Osteoblast (primary cell): ENCODE data around the gene ASMTL. TPM values are rescaled to one million over a fixed set of nuclear protein-coding genes. Genes with fewer than 3 reads are reported as not detected.

Source experiments
- DNase-seq: peaks from one replicate; pipeline ENCODE4 v3.0.0; 2011; ENCODE audit warnings: low spot score, mixed read lengths; ENCODE audit not compliant: insufficient read length; ENCODE audit errors: missing footprints
- H2AFZ ChIP-seq: 2 replicates; pipeline ENCODE4 v1.6.0; 2011; ENCODE audit warnings: mild to moderate bottlenecking, low read length
- H3K27ac ChIP-seq: 2 replicates; pipeline ENCODE4 v1.5.1; 2011; ENCODE audit warnings: mild to moderate bottlenecking, low read depth, low read length, moderate library complexity
- H3K27me3 ChIP-seq: 2 replicates; pipeline ENCODE4 v1.6.0; 2012; ENCODE audit warnings: mild to moderate bottlenecking, control low read depth, inconsistent platforms, low read length, moderate library complexity; ENCODE audit not compliant: insufficient read depth
- H3K36me3 ChIP-seq: 2 replicates; pipeline ENCODE4 v1.5.1; 2011; ENCODE audit warnings: mild to moderate bottlenecking, low read length, control low read depth, moderate library complexity; ENCODE audit not compliant: insufficient read depth
- H3K4me1 ChIP-seq: 2 replicates; pipeline ENCODE4 v1.5.1; 2011; ENCODE audit warnings: mild to moderate bottlenecking, low read length, control low read depth, moderate library complexity; ENCODE audit not compliant: insufficient read depth
- H3K4me2 ChIP-seq: 2 replicates; pipeline ENCODE4 v1.6.0; 2011; ENCODE audit warnings: mild to moderate bottlenecking, low read length; ENCODE audit not compliant: insufficient read depth
- H3K4me3 ChIP-seq: fragments of 200-600 bp; sonication (generic); 3 replicates; pipeline ENCODE4 v1.5.1; 2012; ENCODE audit warnings: mild to moderate bottlenecking, low read length, inconsistent platforms; ENCODE audit not compliant: insufficient read depth
- H3K79me2 ChIP-seq: 2 replicates; pipeline ENCODE4 v1.6.0; 2012; ENCODE audit warnings: mild to moderate bottlenecking, low read length, control low read depth, inconsistent platforms; ENCODE audit not compliant: insufficient read depth
- H3K9me3 ChIP-seq: 2 replicates; pipeline ENCODE4 v1.5.1; 2011; ENCODE audit warnings: low read depth, low read length, control low read depth
- H4K20me1 ChIP-seq: 2 replicates; pipeline ENCODE4 v1.6.0; 2012; ENCODE audit warnings: mild to moderate bottlenecking, low read length, control low read depth; ENCODE audit not compliant: insufficient read depth
- total RNA-seq: library from RNA; depleted of rRNA; stranded (reverse); fragments of >200 nt; gene quantifications from 2 replicates; pipeline ENCODE4 v1.2.3, GENCODE V29; 2012
- TF ChIP-seq, protein P1 (sequence below): IDR thresholded peaks from 2 replicates; pipeline ENCODE4 v1.5.1; 2011; ENCODE audit warnings: mild to moderate bottlenecking, low read depth, low read length, moderate library complexity; ENCODE audit errors: extremely low read depth

The ASMTL gene
- total RNA-seq, 1 donor = 24.6 TPM

DNA sequence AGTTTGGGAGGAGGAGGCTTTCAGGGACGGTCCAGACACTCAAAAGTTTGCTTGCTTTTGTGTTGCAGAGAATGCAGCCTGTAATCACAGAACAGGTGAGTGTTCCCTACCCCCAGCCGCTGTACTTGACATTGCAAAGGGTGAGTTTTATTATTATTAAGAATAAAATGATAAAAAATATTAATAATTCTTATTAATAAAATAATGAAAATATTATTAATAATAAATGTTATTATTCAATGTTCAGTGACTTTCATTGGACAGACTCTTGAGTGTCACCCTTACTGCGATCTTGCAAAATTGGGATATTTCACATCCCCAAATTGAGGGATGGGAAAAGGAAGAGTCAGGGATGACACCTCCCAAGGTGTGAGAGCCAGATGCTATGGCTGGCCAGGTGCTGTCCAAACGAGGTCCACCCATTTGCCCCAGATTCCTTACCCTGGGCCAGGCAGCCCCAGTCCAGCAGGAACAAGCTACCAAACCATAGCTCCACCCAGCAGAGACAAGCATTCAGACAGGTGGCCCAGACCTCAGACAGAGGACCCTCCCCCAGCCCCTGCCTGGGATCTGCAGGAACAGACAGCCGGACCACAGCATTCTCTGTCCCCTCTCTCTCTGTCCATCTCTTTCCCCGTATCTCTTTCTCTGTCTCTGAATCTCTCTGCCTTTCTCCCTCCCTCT lies 93.8 kb downstream of the ASMTL start:
- Histone ChIP-seq H3K4me3 (no peak overlapping the region), H3K79me2 (no peaks in the 10 kb centered on the region), H4K20me1 (no peaks in the 10 kb centered on the region), H3K9me3 (no peaks in the 10 kb centered on the region), H3K27me3 (no peaks in the 10 kb centered on the region), H2AFZ (no peak overlapping the region), H3K4me1 (no peaks in the 10 kb centered on the region), H3K36me3 (no peaks in the 10 kb centered on the region), H3K4me2 (no peak overlapping the region), H3K27ac (no peak overlapping the region)
- DNase-seq = no peak
- TF ChIP-seq, protein P1, sequence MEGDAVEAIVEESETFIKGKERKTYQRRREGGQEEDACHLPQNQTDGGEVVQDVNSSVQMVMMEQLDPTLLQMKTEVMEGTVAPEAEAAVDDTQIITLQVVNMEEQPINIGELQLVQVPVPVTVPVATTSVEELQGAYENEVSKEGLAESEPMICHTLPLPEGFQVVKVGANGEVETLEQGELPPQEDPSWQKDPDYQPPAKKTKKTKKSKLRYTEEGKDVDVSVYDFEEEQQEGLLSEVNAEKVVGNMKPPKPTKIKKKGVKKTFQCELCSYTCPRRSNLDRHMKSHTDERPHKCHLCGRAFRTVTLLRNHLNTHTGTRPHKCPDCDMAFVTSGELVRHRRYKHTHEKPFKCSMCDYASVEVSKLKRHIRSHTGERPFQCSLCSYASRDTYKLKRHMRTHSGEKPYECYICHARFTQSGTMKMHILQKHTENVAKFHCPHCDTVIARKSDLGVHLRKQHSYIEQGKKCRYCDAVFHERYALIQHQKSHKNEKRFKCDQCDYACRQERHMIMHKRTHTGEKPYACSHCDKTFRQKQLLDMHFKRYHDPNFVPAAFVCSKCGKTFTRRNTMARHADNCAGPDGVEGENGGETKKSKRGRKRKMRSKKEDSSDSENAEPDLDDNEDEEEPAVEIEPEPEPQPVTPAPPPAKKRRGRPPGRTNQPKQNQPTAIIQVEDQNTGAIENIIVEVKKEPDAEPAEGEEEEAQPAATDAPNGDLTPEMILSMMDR = no peak

GRCh38 chrX:1357993-1358392 lies 94.7 kb downstream of the ASMTL start:
- DNase-seq = no peak
- Histone ChIP-seq H3K9me3 (no peaks in the 10 kb centered on the region), H3K27me3 (no peaks in the 10 kb centered on the region), H3K36me3 (no peaks in the 10 kb centered on the region), H3K27ac (no peak overlapping the region), H3K4me3 (no peak overlapping the region), H3K4me1 (no peaks in the 10 kb centered on the region), H3K79me2 (no peaks in the 10 kb centered on the region), H2AFZ (no peak overlapping the region), H3K4me2 (no peak overlapping the region), H4K20me1 (no peaks in the 10 kb centered on the region)
- TF ChIP-seq, protein P1 = no peak

- H4K20me1 ChIP-seq = no peaks in the 10 kb centered on the region
- H3K4me3 ChIP-seq = no peak overlapping the region
These were observed 97.3 kb downstream of the ASMTL start for GRCh38 chrX:1355131-1356046.

More at GRCh38 chrX:1355131-1356046, 97.3 kb downstream of the ASMTL start:
- no peaks in the 10 kb centered on the region for H3K4me1 ChIP-seq
- H3K36me3 ChIP-seq = no peaks in the 10 kb centered on the region
- no peaks in the 10 kb centered on the region for H3K27me3 ChIP-seq
- TF ChIP-seq, protein P1 = no peak
- DNase-seq = no peak
- H3K79me2 ChIP-seq = no peaks in the 10 kb centered on the region
- no peaks in the 10 kb centered on the region for H3K9me3 ChIP-seq
- no peak overlapping the region for H3K4me2 ChIP-seq
- H3K27ac ChIP-seq = no peak overlapping the region
- no peak overlapping the region for H2AFZ ChIP-seq
